ENCODE measurements around the gene DCST1.

Gene DCST1

DNA sequence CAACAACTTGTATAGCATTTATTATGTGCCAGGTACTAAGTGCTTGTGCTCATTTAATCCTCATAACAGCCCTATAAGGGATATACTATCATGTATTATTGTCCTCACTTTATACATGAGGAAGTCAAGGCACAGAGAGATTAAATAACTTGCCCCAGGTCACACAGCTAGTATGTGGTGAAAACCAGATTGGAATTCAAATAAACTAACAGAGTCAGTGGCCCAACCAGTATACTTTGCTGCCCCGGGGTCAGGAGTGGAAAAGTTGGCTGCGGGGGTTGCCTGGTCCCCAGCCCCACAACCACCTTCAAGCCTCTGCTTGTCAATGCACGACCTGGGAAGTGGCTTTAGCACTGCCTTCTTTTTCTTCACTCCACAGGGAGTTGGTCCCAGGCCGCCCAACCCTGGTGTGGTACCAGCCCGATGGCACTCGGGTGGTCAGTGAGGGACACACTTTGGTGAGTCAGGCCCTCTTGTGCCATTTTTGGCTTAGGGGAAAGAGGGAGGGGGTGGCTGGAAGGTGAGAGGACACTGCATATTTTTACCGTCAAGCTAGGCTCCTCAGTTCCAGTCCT is 20.0 kb downstream of the DCST1 start:
- no peak for DNase-seq (ENCODE audit: low read depth)

DNA sequence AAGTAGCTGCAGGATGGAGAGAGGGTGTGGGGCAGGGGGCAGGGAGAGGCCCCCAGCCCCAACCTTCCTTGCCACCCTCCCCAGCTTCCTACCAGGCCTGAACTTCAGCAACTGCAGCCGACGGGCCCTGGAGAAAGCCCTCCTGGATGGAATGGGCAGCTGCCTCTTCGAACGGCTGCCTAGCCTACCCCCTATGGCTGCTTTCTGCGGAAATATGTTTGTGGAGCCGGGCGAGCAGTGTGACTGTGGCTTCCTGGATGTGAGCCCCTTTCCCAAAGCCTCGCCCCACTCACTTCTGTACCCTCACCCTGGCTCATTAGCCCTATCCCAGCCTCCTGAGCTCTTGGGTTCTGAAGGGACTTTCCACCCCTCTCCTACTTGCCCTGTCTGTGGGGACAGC is 23.5 kb downstream of the DCST1 start:
- DNase-seq (ENCODE audit: low read depth): no peak

- DNase-seq (ENCODE audit: low read depth): no peak
Observed at GRCh38 chr1:155057788-155058211, 24.2 kb downstream of the DCST1 start.

- no peak for DNase-seq (ENCODE audit: low read depth)
Observed at GRCh38 chr1:155060736-155061135, 27.1 kb downstream of the DCST1 start.

DNA sequence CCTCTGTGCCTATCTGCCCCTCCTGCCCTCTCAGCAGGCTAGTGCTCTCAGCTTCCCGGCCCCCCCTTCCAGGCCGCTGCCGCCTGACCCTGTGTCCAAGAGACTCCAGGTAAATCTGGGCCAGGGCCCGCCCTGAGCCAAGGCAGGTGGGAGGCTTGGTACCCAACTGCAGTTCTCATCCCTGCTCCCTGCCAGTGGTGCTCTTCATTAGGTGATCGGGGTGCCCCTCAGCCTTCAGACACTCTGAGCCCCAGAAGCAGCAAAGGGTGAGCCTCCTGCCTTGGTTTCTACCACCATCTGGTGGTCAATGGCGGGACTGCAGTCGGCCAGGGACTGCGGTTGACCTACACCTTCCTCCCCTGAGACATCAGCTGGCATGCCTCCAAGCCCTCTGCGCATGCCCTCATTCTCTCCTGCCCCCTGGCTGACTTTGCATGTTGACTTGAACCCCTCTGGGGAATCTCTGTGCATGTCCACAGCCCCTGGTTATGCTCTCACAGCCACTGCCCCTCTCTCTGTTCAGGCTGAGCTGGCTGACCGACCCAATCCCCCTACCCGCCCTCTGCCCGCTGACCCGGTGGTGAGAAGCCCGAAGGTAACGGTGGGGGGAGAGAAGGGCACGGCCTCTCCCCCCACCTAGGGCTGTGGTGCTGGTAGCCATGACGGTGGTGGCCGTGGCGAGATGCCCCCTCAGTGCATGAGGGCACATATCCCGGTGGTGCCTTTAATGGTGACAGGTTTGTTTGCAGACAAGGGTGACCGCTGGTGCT is 27.9 kb downstream of the DCST1 start:
- peak; percentile 91 for DNase-seq (ENCODE audit: low read depth)

- no peak for DNase-seq (ENCODE audit: low read depth)
Observed at GRCh38 chr1:155062151-155062686, 28.6 kb downstream of the DCST1 start.

GRCh38 chr1:155062702-155063411 is 29.2 kb downstream of the DCST1 start:
- peak; percentile 62 for DNase-seq (ENCODE audit: low read depth)

DNA sequence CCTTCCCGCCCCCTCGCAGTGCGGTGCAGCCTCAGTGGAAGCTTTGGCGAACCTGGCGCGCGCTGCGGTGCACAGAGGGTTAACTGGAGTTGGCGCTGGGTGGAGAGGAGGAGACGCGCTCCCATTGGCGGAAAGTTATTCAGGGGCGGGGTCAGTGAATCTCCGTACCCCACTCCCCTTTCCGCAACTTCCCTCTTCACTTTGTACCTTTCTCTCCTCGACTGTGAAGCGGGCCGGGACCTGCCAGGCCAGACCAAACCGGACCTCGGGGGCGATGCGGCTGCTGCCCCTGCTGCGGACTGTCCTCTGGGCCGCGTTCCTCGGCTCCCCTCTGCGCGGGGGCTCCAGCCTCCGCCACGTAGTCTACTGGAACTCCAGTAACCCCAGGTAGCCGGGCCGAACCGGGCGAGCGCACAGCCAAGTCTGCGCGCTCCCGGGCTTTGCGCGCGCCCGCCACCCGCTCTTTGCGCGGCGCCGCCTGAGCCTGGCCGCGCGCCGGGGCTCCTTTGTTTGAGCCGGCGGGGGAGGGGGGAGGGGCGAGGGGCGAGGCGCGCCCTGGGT is 30.0 kb downstream of the DCST1 start, which contains the start of gene EFNA4:
Gene EFNA4, plus strand, starts transcription at position 191 of the 561 bp plus-strand sequence. Its CDS starts 84 bp downstream, at position 275.
- peak; percentile 68 for DNase-seq (ENCODE audit: low read depth)

DNA sequence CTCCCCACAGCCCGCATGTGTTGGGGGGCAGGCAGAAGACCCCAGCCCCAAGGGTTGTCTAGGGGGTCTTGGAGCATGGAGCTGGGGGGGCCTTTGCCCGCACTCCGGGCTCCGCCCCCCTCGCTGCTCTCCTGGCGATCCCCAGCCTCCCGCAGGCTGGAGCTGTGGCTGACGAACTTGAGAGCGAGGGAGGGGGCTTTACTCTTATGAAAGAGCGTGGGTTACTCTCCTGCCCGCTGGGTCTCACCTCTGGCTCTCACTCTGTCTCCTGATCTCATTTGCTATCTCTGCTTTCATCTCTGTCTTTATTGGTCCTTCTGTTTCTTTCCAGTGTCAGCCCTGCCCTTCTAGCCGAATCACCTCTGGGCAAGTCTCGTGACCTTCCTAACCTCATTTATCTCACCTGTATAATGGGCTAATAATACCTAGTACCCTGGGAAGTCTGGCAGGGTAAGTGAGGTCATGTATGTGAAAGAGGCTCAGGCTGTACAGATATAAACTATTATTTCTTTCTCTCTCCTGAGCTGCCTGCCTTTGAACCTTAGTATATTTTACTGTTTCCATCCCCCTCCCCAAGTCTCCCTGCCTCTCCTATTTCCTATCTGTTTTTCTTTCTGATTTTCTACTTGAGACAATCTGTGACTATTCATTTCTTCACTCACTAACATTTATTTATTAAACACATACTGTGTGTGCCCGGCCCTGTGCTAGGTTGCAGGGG is 30.6 kb downstream of the DCST1 start:
- DNase-seq (ENCODE audit: low read depth): no peak

DNA sequence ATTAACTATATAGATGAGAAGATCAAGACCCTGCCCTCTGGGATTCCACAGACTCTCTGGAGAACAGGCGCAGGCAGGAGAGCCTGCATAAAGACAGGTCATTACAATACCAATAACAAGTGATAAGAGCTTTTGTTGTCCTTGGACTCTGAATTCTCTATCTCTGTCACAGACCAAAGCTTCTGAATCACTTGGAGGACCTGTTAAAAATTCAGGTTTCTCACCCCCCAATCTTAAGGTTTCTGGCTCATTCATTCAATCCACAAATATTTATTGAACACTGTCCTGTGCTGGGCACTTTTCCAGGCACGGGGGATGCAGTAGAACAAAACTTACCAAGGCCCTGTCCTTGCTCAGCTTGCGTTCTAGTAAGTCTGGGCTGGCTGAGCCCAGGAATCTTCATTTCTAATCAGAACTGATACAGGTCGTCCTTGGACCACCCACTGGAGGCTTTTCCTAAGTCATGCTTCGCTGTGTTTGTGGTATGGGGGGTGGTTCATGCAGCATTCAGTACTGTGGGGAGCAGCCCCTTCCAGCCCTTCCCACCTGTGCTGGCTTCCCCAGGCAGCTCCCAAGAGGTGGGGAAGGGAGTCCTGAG is 31.3 kb downstream of the DCST1 start:
- no peak for DNase-seq (ENCODE audit: low read depth)

DNA sequence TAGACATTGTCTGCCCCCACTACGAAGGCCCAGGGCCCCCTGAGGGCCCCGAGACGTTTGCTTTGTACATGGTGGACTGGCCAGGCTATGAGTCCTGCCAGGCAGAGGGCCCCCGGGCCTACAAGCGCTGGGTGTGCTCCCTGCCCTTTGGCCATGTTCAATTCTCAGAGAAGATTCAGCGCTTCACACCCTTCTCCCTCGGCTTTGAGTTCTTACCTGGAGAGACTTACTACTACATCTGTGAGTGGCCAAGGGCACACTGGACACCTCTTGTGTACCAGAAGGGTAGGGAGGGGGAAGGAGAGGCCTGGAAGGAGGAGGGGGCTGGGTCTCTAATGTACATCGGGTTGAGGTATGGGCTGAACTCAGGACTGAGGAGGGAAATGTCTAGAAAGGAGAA is 33.2 kb downstream of the DCST1 start:
- no peak for DNase-seq (ENCODE audit: low read depth)

DNA sequence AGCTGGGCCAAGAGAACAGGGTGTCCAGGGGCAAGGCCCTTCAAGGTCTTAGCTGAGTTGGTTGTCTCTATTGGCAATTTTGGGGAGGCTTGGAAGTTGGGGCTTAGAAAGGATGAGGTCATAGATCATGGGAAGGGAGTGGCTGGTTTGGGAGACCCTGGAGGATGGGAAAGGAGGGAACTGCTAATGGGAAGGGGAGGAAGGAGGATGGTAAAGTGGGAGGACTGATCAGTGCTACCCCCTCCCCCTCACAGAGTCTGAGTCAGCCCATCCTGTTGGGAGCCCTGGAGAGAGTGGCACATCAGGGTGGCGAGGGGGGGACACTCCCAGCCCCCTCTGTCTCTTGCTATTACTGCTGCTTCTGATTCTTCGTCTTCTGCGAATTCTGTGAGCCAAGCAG is 35.0 kb downstream of the DCST1 start:
- no peak for DNase-seq (ENCODE audit: low read depth)

DNA sequence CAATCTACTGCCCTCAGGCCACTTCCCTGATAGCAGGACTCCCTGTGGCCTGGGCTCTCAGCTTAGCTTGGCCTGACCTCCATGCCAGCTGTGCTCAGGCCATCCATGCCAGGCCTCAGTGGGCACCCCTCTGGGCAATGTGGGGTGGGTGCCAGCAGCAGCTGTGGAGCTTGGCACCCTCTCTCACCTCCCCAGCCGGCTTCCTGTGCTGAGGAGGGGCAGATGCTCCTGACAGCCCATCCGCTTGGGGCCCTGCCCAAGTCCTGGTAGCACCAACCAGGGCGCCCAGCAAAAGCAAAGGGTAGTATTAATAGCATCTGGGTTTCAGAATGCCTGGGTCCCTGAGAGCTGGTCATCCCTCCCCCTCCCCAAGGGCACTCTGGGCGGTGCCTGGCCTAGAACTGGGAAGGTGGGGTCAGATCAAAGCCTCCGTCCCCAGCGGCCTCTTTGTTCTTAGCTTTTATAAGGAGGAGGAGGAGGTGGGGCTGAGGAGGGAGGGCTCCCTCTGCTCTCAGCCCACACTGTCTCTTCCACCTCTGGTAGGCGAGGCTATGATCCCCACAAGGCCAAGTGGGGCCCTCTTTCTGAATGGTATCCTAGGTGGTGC is 36.0 kb downstream of the DCST1 start:
- no peak for DNase-seq (ENCODE audit: low read depth)

DNA sequence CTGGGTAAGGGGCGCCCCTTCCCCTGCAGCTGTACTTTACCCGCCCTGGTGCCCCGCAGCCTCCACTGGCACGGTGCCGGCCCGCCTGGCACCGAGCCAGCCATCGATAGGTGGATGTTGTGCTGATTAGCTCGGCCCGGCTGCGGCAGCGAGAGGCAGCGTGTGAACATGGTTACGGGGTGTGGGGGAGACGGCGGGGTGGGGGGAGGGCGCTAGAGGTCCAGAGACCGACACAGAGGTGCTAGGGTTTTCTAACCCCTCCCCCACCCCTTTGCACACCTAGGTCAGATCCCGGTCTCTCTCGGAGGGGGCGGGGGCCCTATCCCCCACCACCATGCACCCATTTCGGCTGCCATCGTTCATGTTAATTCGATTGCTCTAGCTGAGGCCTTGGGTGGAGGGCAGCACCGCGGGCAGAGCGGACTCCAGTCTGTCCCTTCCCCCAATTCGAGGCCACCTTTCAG is 36.6 kb downstream of the DCST1 start:
- DNase-seq (ENCODE audit: low read depth): no peak

DNA sequence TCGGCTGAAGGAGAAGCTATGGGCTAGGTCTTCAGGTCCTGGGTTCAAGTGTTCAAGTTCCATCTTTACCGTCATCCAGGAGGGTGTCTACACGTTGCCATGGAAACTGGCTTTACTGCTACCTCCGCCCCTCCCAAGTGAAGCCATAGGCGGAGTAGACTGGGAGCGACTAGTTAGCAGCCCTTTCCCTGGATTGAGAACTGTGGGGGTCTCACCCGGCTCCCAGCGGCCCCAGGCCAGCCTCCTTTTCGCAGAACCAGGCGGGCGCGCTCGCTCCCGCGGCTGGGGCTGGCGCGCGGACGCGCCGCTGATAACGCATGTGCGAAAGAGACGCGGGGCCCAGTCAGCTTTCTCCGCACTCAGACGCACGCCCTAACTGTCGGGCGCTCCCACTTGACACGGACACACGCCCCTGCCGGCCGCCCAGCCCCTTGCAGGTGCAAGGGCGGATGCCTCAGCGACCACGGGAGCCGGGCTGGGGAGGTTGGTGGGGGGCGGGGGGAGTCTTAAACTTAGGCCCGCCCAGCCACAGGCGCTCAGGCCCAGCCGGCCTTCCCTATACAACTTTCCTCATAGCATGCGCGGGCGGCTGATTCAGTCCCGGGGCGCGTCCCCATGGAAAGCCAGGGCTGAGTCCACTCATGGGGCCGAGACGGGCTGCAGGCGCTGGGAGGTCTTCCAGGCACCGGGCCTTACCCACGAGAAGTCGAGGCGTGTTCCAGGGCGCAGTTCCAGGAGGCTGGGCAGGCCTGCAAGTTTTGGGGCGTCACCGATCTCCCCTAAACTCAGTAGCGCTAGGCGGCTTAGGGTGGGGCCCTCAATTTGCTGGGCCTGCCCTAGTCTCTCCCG is 37.3 kb downstream of the DCST1 start:
- peak; percentile 67 for DNase-seq (ENCODE audit: low read depth)

DNA sequence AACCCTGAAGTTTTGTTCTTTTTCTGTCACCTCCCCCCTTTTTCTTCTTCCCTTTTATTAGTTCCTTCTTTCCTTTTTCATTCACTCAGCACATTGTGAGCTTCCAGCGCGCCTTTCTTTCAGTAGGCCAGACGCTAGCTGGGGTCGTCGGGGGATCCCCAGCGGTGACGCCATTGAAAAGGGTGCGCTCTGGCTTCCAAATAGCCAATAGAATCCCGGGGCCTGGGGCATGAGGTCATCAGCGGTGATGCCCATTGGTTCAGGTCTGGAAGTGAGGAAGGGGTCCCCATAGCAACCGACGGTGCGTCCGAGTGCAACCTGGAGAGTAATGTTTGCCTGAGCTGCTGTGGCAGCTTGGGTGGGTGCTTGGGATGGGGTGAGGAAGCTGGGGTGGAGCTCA is 38.1 kb downstream of the DCST1 start:
- DNase-seq (ENCODE audit: low read depth): no peak

GRCh38 chr1:155072531-155073289 is 39.1 kb downstream of the DCST1 start:
- no peak for DNase-seq (ENCODE audit: low read depth)

GRCh38 chr1:155073377-155074242 is 40.0 kb downstream of the DCST1 start:
- DNase-seq (ENCODE audit: low read depth): no peak
